GM18499 (cell line): ENCODE results near the gene DCUN1D3.
"Not testable (repeated sequence)": the region's sequence is repeated elsewhere in the genome, so short reads cannot be mapped to it uniquely, and the experiment has no call there.

Experiments used
- ATAC-seq: cut with Tn5 transposase; IDR thresholded peaks from one replicate; pipeline ENCODE4 v1.9.1; 2021; ENCODE audit warnings: moderate number of reproducible peaks; ENCODE audit not compliant: insufficient read depth, unreplicated experiment

DCUN1D3 gene

GRCh38 chr16:20844054-20844453 lies 56.1 kb downstream of the DCUN1D3 start:
- no peak for ATAC-seq

- no peak for ATAC-seq
Measured at GRCh38 chr16:20839504-20839903, 60.7 kb downstream of the DCUN1D3 start.

- no peak for ATAC-seq
Measured at GRCh38 chr16:20838240-20838639, 61.9 kb downstream of the DCUN1D3 start.

- no peak for ATAC-seq
Measured at GRCh38 chr16:20833086-20833485, 67.1 kb downstream of the DCUN1D3 start.

GRCh38 chr16:20830372-20830771 lies 69.8 kb downstream of the DCUN1D3 start:
- ATAC-seq = no peak

GRCh38 chr16:20829536-20829935 lies 70.6 kb downstream of the DCUN1D3 start:
- no peak for ATAC-seq

- no peak for ATAC-seq
Measured at GRCh38 chr16:20826039-20826566, 74.1 kb downstream of the DCUN1D3 start.

GRCh38 chr16:20822521-20823325 lies 77.4 kb downstream of the DCUN1D3 start:
- no peak for ATAC-seq

GRCh38 chr16:20821682-20822081 lies 78.5 kb downstream of the DCUN1D3 start:
- no peak for ATAC-seq

- ATAC-seq = no peak
Measured at GRCh38 chr16:20818929-20819585, 81.1 kb downstream of the DCUN1D3 start.

GRCh38 chr16:20814784-20815183 lies 85.4 kb downstream of the DCUN1D3 start:
- ATAC-seq = no peak

GRCh38 chr16:20812510-20812909 lies 87.6 kb downstream of the DCUN1D3 start:
- no peak for ATAC-seq

- ATAC-seq = no peak
Measured at GRCh38 chr16:20811889-20812439, 88.2 kb downstream of the DCUN1D3 start.

GRCh38 chr16:20807862-20808261 lies 92.3 kb downstream of the DCUN1D3 start:
- ATAC-seq = no peak

GRCh38 chr16:20806168-20807050 lies 93.7 kb downstream of the DCUN1D3 start, which contains the start of the genes ERI2 and REXO5:
Gene ERI2, minus strand, starts transcription at chr16:20806472. Its CDS starts 42 bp downstream, at chr16:20806430.
Gene REXO5, plus strand, starts transcription at chr16:20806527. Its CDS starts 427 bp downstream, at chr16:20806954.
- peak; percentile 63 for ATAC-seq

- ATAC-seq = not testable (repeated sequence)
Measured at GRCh38 chr16:20805684-20806167, 94.4 kb downstream of the DCUN1D3 start.
